ENCODE results near the gene LGALS9. TPM values are rescaled to one million over a fixed set of nuclear protein-coding genes. Genes with fewer than 3 reads are reported as not detected.

LGALS9 gene
- total and polyA plus RNA-seq, 2 experiments from 2014 or later: 3.1 to 14.1 TPM

DNA sequence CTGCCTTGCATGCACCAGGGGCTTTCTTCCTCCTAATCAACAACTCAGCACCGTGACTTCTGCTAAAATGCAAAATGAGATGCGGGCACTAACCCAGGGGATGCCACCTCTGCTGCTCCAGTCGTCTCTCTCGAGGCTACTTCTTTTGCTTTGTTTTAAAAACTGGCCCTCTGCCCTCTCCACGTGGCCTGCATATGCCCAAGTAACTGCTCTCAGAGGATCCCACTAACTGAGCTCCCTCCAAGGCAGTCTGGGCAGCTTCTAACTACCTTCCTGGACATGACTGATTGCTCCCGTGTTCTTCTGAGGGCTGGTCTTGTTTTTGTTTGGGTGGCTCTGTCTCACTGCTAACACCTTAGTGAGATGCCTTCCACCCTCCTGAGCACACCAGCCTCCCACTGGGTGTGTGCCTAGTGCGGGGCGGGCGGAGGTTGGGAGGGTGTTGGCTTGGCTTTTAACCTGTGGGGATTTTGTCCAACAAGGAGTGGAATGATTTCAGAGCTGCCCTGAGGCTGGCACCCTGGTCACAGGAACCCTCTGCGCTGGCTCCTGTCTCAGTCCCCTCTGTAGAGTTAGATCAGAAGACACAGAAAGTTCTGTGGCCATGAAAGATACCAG, 8.9 kb upstream of the LGALS9 start:
- no peaks in the 10 kb centered on the region for H3K9me3 ChIP-seq (ENCODE audit: low read depth)
- H3K27me3 ChIP-seq: no peaks in the 10 kb centered on the region
- H3K4me1 ChIP-seq (ENCODE audit: insufficient read depth): no peaks in the 10 kb centered on the region
- no peak overlapping the region for H3K4me3 ChIP-seq
- no peak overlapping the region for H2AFZ ChIP-seq
- no peaks in the 10 kb centered on the region for H3K79me2 ChIP-seq
- TF ChIP-seq CTCF (IDR thresholded peaks at IDR 0.05; ENCODE audit: poor library complexity) (no peak), EZH2 (IDR thresholded peaks at IDR 0.05; ENCODE audit: borderline replicate concordance) (no peak)
- no peaks in the 10 kb centered on the region for H3K9me2 ChIP-seq (replicated peaks; ENCODE audit: insufficient read depth)
- H3K27ac ChIP-seq: no peak overlapping the region
- H3K4me2 ChIP-seq: no peak overlapping the region
- WGBS (ENCODE audit: low lambda C conversion rate, missing lambda C conversion rate): 95% methylated on average over 10 of the region's 10 CpGs
- DNase-seq (ENCODE audit: low spot score): no peak
- H4K20me1 ChIP-seq (ENCODE audit: insufficient read depth, poor library complexity, severe bottlenecking): no peaks in the 10 kb centered on the region
- no peaks in the 10 kb centered on the region for H3K36me3 ChIP-seq (replicated peaks; ENCODE audit: insufficient read depth, low read depth)

GRCh38 chr17:27622986-27623385, 8.0 kb upstream of the LGALS9 start:
- TF ChIP-seq CTCF (IDR thresholded peaks at IDR 0.05; ENCODE audit: poor library complexity) (no peak), EZH2 (IDR thresholded peaks at IDR 0.05; ENCODE audit: borderline replicate concordance) (no peak), EZH2phosphoT487 (IDR thresholded peaks at IDR 0.05; ENCODE audit: low read depth, severe bottlenecking, unreplicated experiment) (no peak)
- whole genome bisulfite sequencing (ENCODE audit: low lambda C conversion rate, missing lambda C conversion rate): 85% methylated on average over 4 of the region's 4 CpGs
- Histone ChIP-seq H3K4me2 (no peak overlapping the region), H3K27me3 (no peaks in the 10 kb centered on the region), H3K27ac (no peak overlapping the region), H3K9me3 (ENCODE audit: low read depth) (no peaks in the 10 kb centered on the region), H2AFZ (no peak overlapping the region), H3K79me2 (no peaks in the 10 kb centered on the region), H3K9me2 (replicated peaks; ENCODE audit: insufficient read depth) (no peaks in the 10 kb centered on the region), H4K20me1 (ENCODE audit: insufficient read depth, poor library complexity, severe bottlenecking) (no peaks in the 10 kb centered on the region), H3K4me1 (ENCODE audit: insufficient read depth) (no peaks in the 10 kb centered on the region), H3K36me3 (replicated peaks; ENCODE audit: insufficient read depth, low read depth) (no peaks in the 10 kb centered on the region), H3K4me3 (no peak overlapping the region)
- no peak for DNase-seq (ENCODE audit: low spot score)

- Histone ChIP-seq H3K9me3 (ENCODE audit: low read depth) (no peaks in the 10 kb centered on the region), H3K4me1 (ENCODE audit: insufficient read depth) (no peaks in the 10 kb centered on the region), H3K27me3 (no peaks in the 10 kb centered on the region), H3K9me2 (replicated peaks; ENCODE audit: insufficient read depth) (no peaks in the 10 kb centered on the region), H2AFZ (no peak overlapping the region), H3K4me2 (no peak overlapping the region), H4K20me1 (ENCODE audit: insufficient read depth, poor library complexity, severe bottlenecking) (no peaks in the 10 kb centered on the region), H3K79me2 (no peaks in the 10 kb centered on the region), H3K36me3 (replicated peaks; ENCODE audit: insufficient read depth, low read depth) (no peaks in the 10 kb centered on the region), H3K4me3 (no peak overlapping the region), H3K27ac (no peak overlapping the region)
- DNase-seq (ENCODE audit: low spot score): no peak
- WGBS (ENCODE audit: low lambda C conversion rate, missing lambda C conversion rate): 93% methylated on average over 6 of the region's 6 CpGs
- no peak for TF ChIP-seq EZH2 (IDR thresholded peaks at IDR 0.05; ENCODE audit: borderline replicate concordance)
- TF ChIP-seq EZH2phosphoT487 (IDR thresholded peaks at IDR 0.05; ENCODE audit: low read depth, severe bottlenecking, unreplicated experiment): no peak
- TF ChIP-seq CTCF (IDR thresholded peaks at IDR 0.05; ENCODE audit: poor library complexity): no peak
Measured at GRCh38 chr17:27623614-27624013, 7.4 kb upstream of the LGALS9 start.

GRCh38 chr17:27624539-27624938, 6.4 kb upstream of the LGALS9 start:
- H3K79me2 ChIP-seq: no peaks in the 10 kb centered on the region
- H3K36me3 ChIP-seq (replicated peaks; ENCODE audit: insufficient read depth, low read depth): no peaks in the 10 kb centered on the region
- H4K20me1 ChIP-seq (ENCODE audit: insufficient read depth, poor library complexity, severe bottlenecking): no peaks in the 10 kb centered on the region
- no peak overlapping the region for H2AFZ ChIP-seq
- H3K4me1 ChIP-seq (ENCODE audit: insufficient read depth): no peaks in the 10 kb centered on the region
- H3K27me3 ChIP-seq: no peaks in the 10 kb centered on the region
- H3K9me3 ChIP-seq (ENCODE audit: low read depth): no peaks in the 10 kb centered on the region
- no peaks in the 10 kb centered on the region for H3K9me2 ChIP-seq (replicated peaks; ENCODE audit: insufficient read depth)
- no peak overlapping the region for H3K4me2 ChIP-seq
- no peak overlapping the region for H3K27ac ChIP-seq
- H3K4me3 ChIP-seq: no peak overlapping the region
- 77% methylated on average over 3 of the region's 3 CpGs for WGBS (ENCODE audit: low lambda C conversion rate, missing lambda C conversion rate)
- no peak for DNase-seq (ENCODE audit: low spot score)
- TF ChIP-seq EZH2 (IDR thresholded peaks at IDR 0.05; ENCODE audit: borderline replicate concordance) (no peak), EZH2phosphoT487 (IDR thresholded peaks at IDR 0.05; ENCODE audit: low read depth, severe bottlenecking, unreplicated experiment) (no peak), CTCF (IDR thresholded peaks at IDR 0.05; ENCODE audit: poor library complexity) (no peak)
